H9 (cell line): ENCODE results near the gene PLPP2. TPM values are rescaled to one million over a fixed set of nuclear protein-coding genes. Genes with fewer than 3 reads are reported as not detected.

ENCODE experiments used
- DNase-seq: peaks from one replicate; pipeline ENCODE4 v3.0.0-alpha.2; 2017
- H2AFZ ChIP-seq: one replicate; pipeline ENCODE4 v1.6.1; 2013; ENCODE audit warnings: mild to moderate bottlenecking, low read length, control low read depth, moderate library complexity
- H2AK5ac ChIP-seq: 2 replicates; pipeline ENCODE4 v1.6.1; 2013; ENCODE audit warnings: low read length, control low read depth, mixed read lengths; ENCODE audit not compliant: insufficient read length
- H2BK120ac ChIP-seq: one replicate; pipeline ENCODE4 v1.6.1; 2013; ENCODE audit warnings: low read depth, mild to moderate bottlenecking, low read length, control low read depth, inconsistent platforms; ENCODE audit not compliant: poor library complexity, severe bottlenecking
- H2BK12ac ChIP-seq: 2 replicates; pipeline ENCODE4 v1.6.1; 2013; ENCODE audit warnings: low read length, control low read depth, mixed read lengths, low read depth; ENCODE audit not compliant: insufficient read length
- H2BK15ac ChIP-seq: 2 replicates; pipeline ENCODE4 v1.6.1; 2013; ENCODE audit warnings: low read depth, low read length, control low read depth
- H2BK20ac ChIP-seq: one replicate; pipeline ENCODE4 v1.6.1; 2013; ENCODE audit warnings: low read depth, mild to moderate bottlenecking, low read length, control low read depth, inconsistent platforms; ENCODE audit not compliant: poor library complexity, severe bottlenecking
- H2BK5ac ChIP-seq: 2 replicates; pipeline ENCODE4 v1.6.1; 2013; ENCODE audit warnings: low read length, control low read depth, mixed read lengths; ENCODE audit not compliant: insufficient read length
- H3K14ac ChIP-seq: 2 replicates; pipeline ENCODE4 v1.6.1; 2013; ENCODE audit warnings: low read length, control low read depth; ENCODE audit not compliant: insufficient read depth
- H3K18ac ChIP-seq: 2 replicates; pipeline ENCODE4 v1.6.1; 2013; ENCODE audit warnings: low read depth, mild to moderate bottlenecking, mixed read lengths, low read length, control low read depth; ENCODE audit not compliant: insufficient read length
- H3K23ac ChIP-seq: 2 replicates; pipeline ENCODE4 v1.6.1; 2013; ENCODE audit warnings: low read length, control low read depth, mixed read lengths, low read depth; ENCODE audit not compliant: insufficient read length
- H3K23me2 ChIP-seq: 2 replicates; pipeline ENCODE4 v1.6.1; 2013; ENCODE audit warnings: low read depth, mild to moderate bottlenecking, mixed read lengths, low read length, control low read depth; ENCODE audit not compliant: insufficient read length, poor library complexity, severe bottlenecking
- H3K27ac ChIP-seq: 2 replicates; pipeline ENCODE4 v1.5.1; 2013; ENCODE audit warnings: low read length, control low read depth, mixed read lengths, low read depth; ENCODE audit not compliant: insufficient read length
- H3K27me3 ChIP-seq: 2 replicates; pipeline ENCODE4 v1.6.1; 2013; ENCODE audit warnings: low read length, control low read depth, inconsistent platforms; ENCODE audit not compliant: insufficient read depth
- H3K4ac ChIP-seq: 2 replicates; pipeline ENCODE4 v1.6.1; 2013; ENCODE audit warnings: low read depth, mild to moderate bottlenecking, control low read depth, inconsistent platforms, low read length, moderate library complexity
- H3K4me1 ChIP-seq: 2 replicates; pipeline ENCODE4 v1.6.1; 2013; ENCODE audit warnings: low read length, control low read depth, inconsistent platforms; ENCODE audit not compliant: insufficient read depth
- H3K4me2 ChIP-seq: 2 replicates; pipeline ENCODE4 v1.6.1; 2013; ENCODE audit warnings: low read length, control low read depth, mixed read lengths; ENCODE audit not compliant: insufficient read length, insufficient read depth
- H3K56ac ChIP-seq: 2 replicates; pipeline ENCODE4 v1.6.1; 2013; ENCODE audit warnings: low read depth, mild to moderate bottlenecking, mixed read lengths, low read length, control low read depth; ENCODE audit not compliant: insufficient read length
- H3K79me1 ChIP-seq: 2 replicates; pipeline ENCODE4 v1.6.1; 2013; ENCODE audit warnings: low read depth, mild to moderate bottlenecking, moderate library complexity, low read length, control low read depth, inconsistent platforms; ENCODE audit not compliant: insufficient read depth, poor library complexity, severe bottlenecking
- H3K79me2 ChIP-seq: 2 replicates; pipeline ENCODE4 v1.6.1; 2013; ENCODE audit warnings: low read length, control low read depth, inconsistent platforms; ENCODE audit not compliant: insufficient read depth
- H3K9ac ChIP-seq: 2 replicates; pipeline ENCODE4 v1.6.1; 2013; ENCODE audit warnings: low read length, control low read depth, mixed read lengths; ENCODE audit not compliant: insufficient read length; ENCODE audit errors: extremely low read depth
- H3K9me3 ChIP-seq: one replicate; pipeline ENCODE4 v1.6.1; 2013; ENCODE audit warnings: low read depth, low read length, inconsistent platforms; ENCODE audit not compliant: control insufficient read depth
- H3T11ph ChIP-seq: one replicate; pipeline ENCODE4 v1.6.1; 2013; ENCODE audit warnings: mild to moderate bottlenecking, low read length, control low read depth, inconsistent platforms
- H4K20me1 ChIP-seq: one replicate; pipeline ENCODE4 v1.6.1; 2013; ENCODE audit not compliant: control insufficient read depth, insufficient read length, insufficient read depth
- H4K5ac ChIP-seq: 2 replicates; pipeline ENCODE4 v1.6.1; 2013; ENCODE audit warnings: low read depth, mild to moderate bottlenecking, mixed read lengths, low read length, control low read depth; ENCODE audit not compliant: insufficient read length
- H4K8ac ChIP-seq: replicated peaks from 2 replicates; pipeline ENCODE4 v1.6.1; 2013; ENCODE audit warnings: low read length, control low read depth, mixed read lengths, low read depth; ENCODE audit not compliant: insufficient read length
- H4K91ac ChIP-seq: 2 replicates; pipeline ENCODE4 v1.6.1; 2013; ENCODE audit warnings: low read depth, mild to moderate bottlenecking, moderate library complexity, mixed read lengths, low read length, control low read depth; ENCODE audit not compliant: insufficient read length
- H3K27ac Mint-ChIP-seq, 3 experiments: 2 replicates in 2 of 3; 3 replicates in 1 of 3; pipeline ENCODE4 v1.8.0; 2020 to 2021; ENCODE audit warnings: mixed read lengths in 3 of 3, mild to moderate bottlenecking in 1 of 3, moderate library complexity in 1 of 3
- H3K27me3 Mint-ChIP-seq: 2 replicates; pipeline ENCODE4 v1.8.0; 2021; ENCODE audit warnings: low read depth, mild to moderate bottlenecking, moderate library complexity, mixed read lengths
- H3K36me3 Mint-ChIP-seq, 3 experiments: 2 replicates in 2 of 3; 3 replicates in 1 of 3; pipeline ENCODE4 v1.8.0; 2020 to 2021; ENCODE audit warnings: low read depth in 3 of 3, mixed read lengths in 3 of 3; ENCODE audit not compliant: insufficient read depth in 1 of 3
- H3K4me1 Mint-ChIP-seq, 2 experiments: 2 replicates each; pipeline ENCODE4 v1.8.0; 2020; ENCODE audit warnings: mixed read lengths in 2 of 2
- H3K4me3 Mint-ChIP-seq, 2 experiments: 2 replicates in 1 of 2; 3 replicates in 1 of 2; pipeline ENCODE4 v1.8.0; 2020 to 2021; ENCODE audit warnings: mild to moderate bottlenecking in 2 of 2, mixed read lengths in 2 of 2, moderate library complexity in 1 of 2
- H3K9me3 Mint-ChIP-seq, 2 experiments: 2 replicates in 1 of 2; 3 replicates in 1 of 2; pipeline ENCODE4 v1.8.0; 2020; ENCODE audit warnings: mild to moderate bottlenecking in 2 of 2, mixed read lengths in 2 of 2, moderate library complexity in 1 of 2
- WGBS: extraction: QIAGEN DNeasy Blood & Tissue Kit; methylation state at CpG from one replicate; pipeline ENCODE4 v1.1.7; 2013; ENCODE audit warnings: missing lambda C conversion rate, low lambda C conversion rate, mixed read lengths; ENCODE audit not compliant: insufficient read length; ENCODE audit errors: extremely low coverage; 5-methylcytosine and 5-hydroxymethylcytosine counted together
- total RNA-seq: library from RNA; stranded (reverse); gene quantifications from 2 replicates; pipeline ENCODE4 v1.2.1, GENCODE V29; 2021
- TF ChIP-seq, protein P1 (sequence below): fragments of 200-600 bp; sonication (generic); conservative IDR thresholded peaks from 3 replicates; pipeline ENCODE4 v1.8.0; 2021; ENCODE audit warnings: antibody characterized with exemption, mild to moderate bottlenecking

PLPP2 gene
- total RNA-seq, 1 experiment from 2014 or later = 143 TPM

DNA sequence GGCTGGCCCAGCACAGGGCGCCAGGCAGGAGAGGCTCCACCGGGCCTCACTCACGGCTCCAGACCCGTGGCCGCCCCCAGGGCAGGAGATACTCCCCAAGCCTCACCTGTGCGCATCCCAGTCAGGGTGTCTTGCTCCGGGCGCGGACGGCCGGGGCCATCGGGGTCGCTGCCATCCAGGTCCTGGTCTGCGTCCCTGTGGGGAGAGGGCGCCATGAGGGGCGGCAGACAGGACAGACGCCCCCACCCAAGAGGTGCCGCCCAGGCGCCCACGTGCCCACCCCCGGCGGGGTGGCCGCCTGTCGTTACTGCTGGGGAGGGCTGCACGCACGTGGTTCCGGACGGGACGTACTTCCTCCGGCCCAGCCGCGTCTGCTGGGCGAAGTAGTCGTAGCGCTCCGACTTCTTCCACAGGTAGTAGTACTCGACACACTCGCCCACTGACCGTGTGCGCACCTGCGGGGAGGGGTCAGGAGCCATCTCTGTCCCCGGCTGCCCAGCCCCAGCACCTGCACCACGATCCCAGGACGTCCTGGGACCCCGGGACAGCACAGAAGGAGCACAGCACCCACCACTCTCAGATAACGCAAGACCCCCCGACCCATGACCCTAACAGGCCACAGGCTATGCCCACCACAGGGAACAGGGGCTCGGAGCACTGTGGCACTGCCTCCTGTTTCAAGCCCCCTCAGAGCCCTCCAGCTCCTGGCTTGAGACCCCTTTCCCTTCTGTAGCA lies 17.4 kb upstream of the PLPP2 start:
- Histone ChIP-seq H3T11ph (no peak overlapping the region), H4K8ac (no peak overlapping the region), H3K23me2 (no peaks in the 10 kb centered on the region), H4K5ac (no peak overlapping the region), H3K18ac (no peak overlapping the region), H2BK15ac (no peak overlapping the region), H2BK5ac (no peak overlapping the region), H2AK5ac (no peak overlapping the region), H4K20me1 (no peaks in the 10 kb centered on the region), H3K4me2 (no peak overlapping the region), H3K23ac (no peak overlapping the region), H2AFZ (no peak overlapping the region), H3K27ac (no peak overlapping the region), H2BK12ac (no peak overlapping the region), H3K79me1 (no peaks in the 10 kb centered on the region), H3K27me3 (no peaks in the 10 kb centered on the region), H3K4ac (no peak overlapping the region), H2BK120ac (no peak overlapping the region), H3K79me2 (no peaks in the 10 kb centered on the region), H3K14ac (no peak overlapping the region), H3K9me3 (no peaks in the 10 kb centered on the region), H3K4me1 (no peaks in the 10 kb centered on the region), H3K56ac (no peak overlapping the region), H3K9ac (no peak overlapping the region), H2BK20ac (no peak overlapping the region), H4K91ac (no peak overlapping the region)
- peak overlapping the region in 1 of 3 experiments; percentile 89; a peak in 2 of 7 replicates for H3K27ac Mint-ChIP-seq
- TF ChIP-seq, protein P1, sequence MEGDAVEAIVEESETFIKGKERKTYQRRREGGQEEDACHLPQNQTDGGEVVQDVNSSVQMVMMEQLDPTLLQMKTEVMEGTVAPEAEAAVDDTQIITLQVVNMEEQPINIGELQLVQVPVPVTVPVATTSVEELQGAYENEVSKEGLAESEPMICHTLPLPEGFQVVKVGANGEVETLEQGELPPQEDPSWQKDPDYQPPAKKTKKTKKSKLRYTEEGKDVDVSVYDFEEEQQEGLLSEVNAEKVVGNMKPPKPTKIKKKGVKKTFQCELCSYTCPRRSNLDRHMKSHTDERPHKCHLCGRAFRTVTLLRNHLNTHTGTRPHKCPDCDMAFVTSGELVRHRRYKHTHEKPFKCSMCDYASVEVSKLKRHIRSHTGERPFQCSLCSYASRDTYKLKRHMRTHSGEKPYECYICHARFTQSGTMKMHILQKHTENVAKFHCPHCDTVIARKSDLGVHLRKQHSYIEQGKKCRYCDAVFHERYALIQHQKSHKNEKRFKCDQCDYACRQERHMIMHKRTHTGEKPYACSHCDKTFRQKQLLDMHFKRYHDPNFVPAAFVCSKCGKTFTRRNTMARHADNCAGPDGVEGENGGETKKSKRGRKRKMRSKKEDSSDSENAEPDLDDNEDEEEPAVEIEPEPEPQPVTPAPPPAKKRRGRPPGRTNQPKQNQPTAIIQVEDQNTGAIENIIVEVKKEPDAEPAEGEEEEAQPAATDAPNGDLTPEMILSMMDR = no peak
- H3K36me3 Mint-ChIP-seq = peaks cover 28 to 54% (median 49%) of the 10 kb centered on the region in 3 experiments; a peak in 6 of 7 replicates
- H3K4me3 Mint-ChIP-seq = no peak overlapping the region
- no peaks in the 10 kb centered on the region for H3K27me3 Mint-ChIP-seq
- H3K9me3 Mint-ChIP-seq = no peaks in the 10 kb centered on the region
- WGBS = no CpG with 5 or more reads among the region's 48 CpGs
- no peaks in the 10 kb centered on the region for H3K4me1 Mint-ChIP-seq
- no peak for DNase-seq
